ENCODE data around the gene RAD18.

- TF ChIP-seq, protein P1, sequence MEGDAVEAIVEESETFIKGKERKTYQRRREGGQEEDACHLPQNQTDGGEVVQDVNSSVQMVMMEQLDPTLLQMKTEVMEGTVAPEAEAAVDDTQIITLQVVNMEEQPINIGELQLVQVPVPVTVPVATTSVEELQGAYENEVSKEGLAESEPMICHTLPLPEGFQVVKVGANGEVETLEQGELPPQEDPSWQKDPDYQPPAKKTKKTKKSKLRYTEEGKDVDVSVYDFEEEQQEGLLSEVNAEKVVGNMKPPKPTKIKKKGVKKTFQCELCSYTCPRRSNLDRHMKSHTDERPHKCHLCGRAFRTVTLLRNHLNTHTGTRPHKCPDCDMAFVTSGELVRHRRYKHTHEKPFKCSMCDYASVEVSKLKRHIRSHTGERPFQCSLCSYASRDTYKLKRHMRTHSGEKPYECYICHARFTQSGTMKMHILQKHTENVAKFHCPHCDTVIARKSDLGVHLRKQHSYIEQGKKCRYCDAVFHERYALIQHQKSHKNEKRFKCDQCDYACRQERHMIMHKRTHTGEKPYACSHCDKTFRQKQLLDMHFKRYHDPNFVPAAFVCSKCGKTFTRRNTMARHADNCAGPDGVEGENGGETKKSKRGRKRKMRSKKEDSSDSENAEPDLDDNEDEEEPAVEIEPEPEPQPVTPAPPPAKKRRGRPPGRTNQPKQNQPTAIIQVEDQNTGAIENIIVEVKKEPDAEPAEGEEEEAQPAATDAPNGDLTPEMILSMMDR (conservative IDR thresholded peaks at IDR 0.05; ENCODE audit: low read depth, low read length): no peak
- TF ChIP-seq EZH2 (IDR thresholded peaks at IDR 0.05; ENCODE audit: low read length, unreplicated experiment) (no peak), EZH2phosphoT487 (IDR thresholded peaks at IDR 0.05; ENCODE audit: borderline replicate concordance, low read length) (no peak)
These were observed 10.0 kb downstream of the RAD18 start for GRCh38 chr3:8953313-8953712.

Data from PC-3 (cell line).